Subcutaneous abdominal adipose tissue (tissue), 5 donors: ENCODE data around the gene ADAMTS17.
A peak's percentile ranks its signal among the peaks of the same experiment; 100 is the strongest.

Experiments used
- H3K27ac ChIP-seq: one replicate; pipeline ENCODE4 v1.7.0; 2013; ENCODE audit warnings: low read depth, mild to moderate bottlenecking, inconsistent platforms, low read length, moderate library complexity
- H3K27me3 ChIP-seq, 5 donors: one replicate each; pipeline ENCODE4 v1.7.0; 2013; ENCODE audit warnings: low read length in 5 of 5, inconsistent platforms in 1 of 5; ENCODE audit not compliant: control insufficient read depth in 5 of 5, insufficient read depth in 4 of 5
- H3K36me3 ChIP-seq, 5 donors: one replicate each; pipeline ENCODE4 v1.7.0; 2013; ENCODE audit warnings: low read length in 5 of 5; ENCODE audit not compliant: control insufficient read depth in 5 of 5, insufficient read depth in 5 of 5
- H3K4me1 ChIP-seq, 5 donors: one replicate each; pipeline ENCODE4 v1.7.0; 2013; ENCODE audit warnings: low read length in 5 of 5, mild to moderate bottlenecking in 3 of 5, moderate library complexity in 1 of 5; ENCODE audit not compliant: control insufficient read depth in 5 of 5, insufficient read depth in 5 of 5
- H3K4me3 ChIP-seq, 5 donors: one replicate each; pipeline ENCODE4 v1.7.0; 2013; ENCODE audit warnings: low read length in 5 of 5, low read depth in 1 of 5
- H3K9ac ChIP-seq, 5 donors: one replicate each; pipeline ENCODE4 v1.7.0; 2013; ENCODE audit warnings: low read length in 5 of 5, mild to moderate bottlenecking in 4 of 5, moderate library complexity in 3 of 5
- H3K9me3 ChIP-seq, 5 donors: one replicate each; pipeline ENCODE4 v1.7.0; 2013; ENCODE audit warnings: low read length in 5 of 5; ENCODE audit not compliant: control insufficient read depth in 5 of 5
- donor health status: healthy.
- donor health status: healthy.
- donor health status: healthy.
- donor health status: healthy.
- donor health status: healthy.

ADAMTS17 gene

DNA sequence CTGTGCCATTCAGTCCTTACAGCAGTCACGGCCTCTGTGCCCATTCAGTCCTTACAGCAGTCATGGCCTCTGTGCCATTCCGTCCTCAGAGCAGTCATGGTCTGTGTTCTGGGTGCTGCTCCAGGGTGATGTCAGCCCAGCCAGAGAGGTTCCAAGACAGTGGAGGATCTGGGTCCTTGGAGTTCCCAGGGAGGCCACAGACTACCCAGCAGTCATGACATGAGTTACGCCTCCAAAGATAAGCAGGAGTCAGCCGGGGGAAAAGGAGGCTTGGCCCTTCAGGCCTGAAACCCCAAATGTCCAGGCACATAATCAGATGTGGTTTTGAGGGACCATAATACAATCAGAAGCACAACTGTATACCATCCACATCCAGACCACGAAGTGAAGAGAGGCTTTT is 115.7 kb downstream of the ADAMTS17 start:
- Histone ChIP-seq H3K9ac (no peak overlapping the region), H3K4me3 (no peak overlapping the region), H3K27ac (no peak overlapping the region), H3K4me1 (peaks cover 0 to 5% (median 0%) of the 10 kb centered on the region in 5 donors), H3K9me3 (no peaks in the 10 kb centered on the region), H3K36me3 (no peaks in the 10 kb centered on the region), H3K27me3 (no peaks in the 10 kb centered on the region)

GRCh38 chr15:100224206-100225185 is 117.3 kb downstream of the ADAMTS17 start:
- H3K9me3 ChIP-seq: no peaks in the 10 kb centered on the region
- H3K27ac ChIP-seq: no peak overlapping the region
- H3K4me3 ChIP-seq: no peak overlapping the region
- no peaks in the 10 kb centered on the region for H3K36me3 ChIP-seq
- no peaks in the 10 kb centered on the region for H3K27me3 ChIP-seq
- H3K4me1 ChIP-seq: peaks cover 0 to 1% (median 0%) of the 10 kb centered on the region in 5 donors
- H3K9ac ChIP-seq: no peak overlapping the region

GRCh38 chr15:100222349-100222715 is 119.4 kb downstream of the ADAMTS17 start:
- H3K27ac ChIP-seq: no peak overlapping the region
- no peaks in the 10 kb centered on the region for H3K9me3 ChIP-seq
- H3K4me1 ChIP-seq: no peaks in the 10 kb centered on the region
- no peak overlapping the region for H3K9ac ChIP-seq
- no peaks in the 10 kb centered on the region for H3K36me3 ChIP-seq
- H3K27me3 ChIP-seq: no peaks in the 10 kb centered on the region
- no peak overlapping the region for H3K4me3 ChIP-seq

DNA sequence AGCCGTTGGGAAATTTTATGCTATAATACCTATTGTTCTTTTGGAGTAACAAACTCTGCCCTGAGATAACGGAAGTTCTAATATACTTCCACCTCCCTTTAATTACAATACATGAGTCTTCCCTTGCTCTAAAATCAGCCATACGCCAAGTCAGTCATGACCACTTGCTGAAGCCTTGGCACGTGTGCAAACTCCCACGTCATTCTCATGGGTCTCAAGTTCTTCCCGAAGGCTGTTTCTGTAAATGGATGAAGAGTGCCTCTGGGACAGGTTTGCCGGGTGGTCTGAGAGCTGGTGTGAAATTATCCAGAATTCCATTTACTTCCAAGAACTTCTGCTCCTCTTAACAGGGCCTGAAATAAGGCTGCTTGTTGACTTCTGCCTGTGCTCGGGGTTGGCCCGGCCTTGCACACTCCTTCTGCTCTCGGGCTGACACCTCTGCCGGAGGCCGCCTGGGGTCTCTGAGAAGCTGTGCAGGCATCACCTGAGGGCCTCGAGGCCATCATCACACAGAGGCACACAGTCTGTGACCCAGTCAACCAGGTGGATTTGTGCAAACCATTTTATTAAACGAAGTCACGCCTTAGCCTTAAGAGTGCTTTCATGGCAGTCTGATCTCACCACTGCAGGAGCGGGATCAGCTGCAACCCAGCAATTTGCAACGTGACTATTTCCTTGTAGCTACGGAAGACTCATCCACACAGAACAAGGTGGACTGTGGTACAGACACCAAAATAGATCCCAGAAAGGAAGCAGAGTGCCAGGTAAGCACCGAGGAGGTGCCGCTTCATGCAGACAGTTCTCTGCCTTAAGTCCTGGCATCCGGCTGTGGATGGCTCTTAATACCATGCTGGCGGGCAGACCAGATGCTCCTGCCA is 120.1 kb downstream of the ADAMTS17 start:
- H3K4me1 ChIP-seq: peaks cover 0 to 1% (median 0%) of the 10 kb centered on the region in 5 donors
- H3K36me3 ChIP-seq: no peaks in the 10 kb centered on the region
- no peaks in the 10 kb centered on the region for H3K9me3 ChIP-seq
- H3K27me3 ChIP-seq: no peaks in the 10 kb centered on the region
- H3K27ac ChIP-seq: no peak overlapping the region
- no peak overlapping the region for H3K4me3 ChIP-seq
- no peak overlapping the region for H3K9ac ChIP-seq

DNA sequence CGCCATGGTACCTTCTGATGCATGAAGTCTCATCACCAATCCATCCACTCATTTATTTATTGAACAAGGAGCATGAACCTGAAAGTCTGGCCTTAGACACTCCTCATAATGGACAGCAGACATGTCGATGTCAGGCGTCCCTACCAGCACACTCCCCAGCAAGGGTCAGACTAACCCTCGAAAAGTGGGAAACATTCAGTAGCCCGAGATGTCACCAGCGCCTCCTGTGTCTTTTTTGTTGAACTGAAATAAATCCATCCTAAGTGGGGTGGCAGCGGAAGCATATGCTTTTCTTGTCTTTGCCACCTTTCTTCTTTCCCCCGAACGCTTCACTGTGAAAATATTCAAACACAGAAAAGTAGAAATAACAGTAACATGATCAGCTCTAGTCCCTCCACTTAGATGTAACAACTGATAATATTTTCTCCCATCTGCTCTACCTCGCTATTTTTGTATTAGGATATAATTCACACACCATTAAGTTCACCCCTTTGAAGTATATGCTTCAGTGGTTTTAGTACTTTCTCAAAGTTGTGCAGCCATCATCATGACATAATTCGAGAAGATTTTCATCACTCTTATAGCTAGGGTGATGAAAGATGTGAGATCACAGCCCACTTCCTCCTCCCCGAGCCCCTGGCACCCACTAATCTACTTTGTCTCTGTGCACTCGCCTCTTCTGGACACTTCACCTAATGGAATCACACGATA is 121.6 kb downstream of the ADAMTS17 start:
- no peaks in the 10 kb centered on the region for H3K36me3 ChIP-seq
- H3K4me1 ChIP-seq: peaks cover 4 to 15% (median 14%) of the 10 kb centered on the region in 5 donors
- H3K9ac ChIP-seq: no peak overlapping the region
- no peaks in the 10 kb centered on the region for H3K27me3 ChIP-seq
- no peak overlapping the region for H3K27ac ChIP-seq
- no peak overlapping the region for H3K4me3 ChIP-seq
- no peaks in the 10 kb centered on the region for H3K9me3 ChIP-seq

GRCh38 chr15:100218434-100218833 is 123.3 kb downstream of the ADAMTS17 start:
- Histone ChIP-seq H3K9me3 (no peaks in the 10 kb centered on the region), H3K4me1 (peaks cover 4 to 23% (median 21%) of the 10 kb centered on the region in 5 donors), H3K27ac (no peak overlapping the region), H3K9ac (no peak overlapping the region), H3K27me3 (no peaks in the 10 kb centered on the region), H3K4me3 (no peak overlapping the region), H3K36me3 (no peaks in the 10 kb centered on the region)

DNA sequence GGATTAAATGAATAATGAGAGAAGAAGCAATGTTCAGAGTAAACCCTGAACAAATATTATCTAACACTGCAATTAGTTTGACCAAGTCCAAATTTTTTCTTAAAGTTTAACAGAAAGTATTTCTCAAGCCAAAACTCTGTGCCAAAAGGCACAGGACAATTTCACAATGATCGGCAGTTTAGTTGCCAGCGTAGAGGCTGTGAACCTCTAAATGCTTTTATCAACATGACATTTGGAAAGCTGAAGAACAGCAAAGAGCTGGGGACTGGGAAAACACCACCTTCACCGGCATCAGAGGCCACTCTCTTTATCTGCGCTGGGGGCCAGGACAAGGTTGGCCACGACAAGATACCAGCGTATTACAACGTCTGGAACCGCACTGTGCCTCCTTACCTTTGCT is 125.6 kb downstream of the ADAMTS17 start:
- Histone ChIP-seq H3K27ac (peak overlapping the region; percentile 59), H3K4me3 (peak overlapping the region in 2 of 5 donors; percentile 3 to 38), H3K36me3 (no peaks in the 10 kb centered on the region), H3K9ac (no peak overlapping the region), H3K27me3 (no peaks in the 10 kb centered on the region), H3K4me1 (peaks cover 7 to 33% (median 28%) of the 10 kb centered on the region in 5 donors), H3K9me3 (no peaks in the 10 kb centered on the region)

DNA sequence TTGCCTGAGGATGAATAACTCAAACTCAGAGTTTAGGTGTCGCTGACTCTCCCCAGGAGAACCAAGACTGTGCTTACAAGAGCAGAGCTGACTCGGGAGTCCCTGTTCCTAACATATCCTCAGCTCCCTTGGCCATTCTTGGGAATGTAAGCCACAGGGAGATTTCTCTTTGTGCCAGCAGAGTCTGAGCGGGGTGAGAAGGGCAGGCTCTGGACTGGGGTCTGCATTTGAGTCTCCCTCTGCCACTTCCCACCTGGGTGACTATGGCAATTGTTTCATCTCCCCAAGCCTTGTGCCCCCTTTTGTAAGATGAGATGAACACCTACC is 126.0 kb downstream of the ADAMTS17 start:
- Histone ChIP-seq H3K27me3 (no peaks in the 10 kb centered on the region), H3K36me3 (no peaks in the 10 kb centered on the region), H3K4me3 (peak overlapping the region in 2 of 5 donors; percentile 3 to 38), H3K4me1 (peaks cover 7 to 33% (median 28%) of the 10 kb centered on the region in 5 donors), H3K9me3 (no peaks in the 10 kb centered on the region), H3K9ac (no peak overlapping the region), H3K27ac (peak overlapping the region; percentile 59)

DNA sequence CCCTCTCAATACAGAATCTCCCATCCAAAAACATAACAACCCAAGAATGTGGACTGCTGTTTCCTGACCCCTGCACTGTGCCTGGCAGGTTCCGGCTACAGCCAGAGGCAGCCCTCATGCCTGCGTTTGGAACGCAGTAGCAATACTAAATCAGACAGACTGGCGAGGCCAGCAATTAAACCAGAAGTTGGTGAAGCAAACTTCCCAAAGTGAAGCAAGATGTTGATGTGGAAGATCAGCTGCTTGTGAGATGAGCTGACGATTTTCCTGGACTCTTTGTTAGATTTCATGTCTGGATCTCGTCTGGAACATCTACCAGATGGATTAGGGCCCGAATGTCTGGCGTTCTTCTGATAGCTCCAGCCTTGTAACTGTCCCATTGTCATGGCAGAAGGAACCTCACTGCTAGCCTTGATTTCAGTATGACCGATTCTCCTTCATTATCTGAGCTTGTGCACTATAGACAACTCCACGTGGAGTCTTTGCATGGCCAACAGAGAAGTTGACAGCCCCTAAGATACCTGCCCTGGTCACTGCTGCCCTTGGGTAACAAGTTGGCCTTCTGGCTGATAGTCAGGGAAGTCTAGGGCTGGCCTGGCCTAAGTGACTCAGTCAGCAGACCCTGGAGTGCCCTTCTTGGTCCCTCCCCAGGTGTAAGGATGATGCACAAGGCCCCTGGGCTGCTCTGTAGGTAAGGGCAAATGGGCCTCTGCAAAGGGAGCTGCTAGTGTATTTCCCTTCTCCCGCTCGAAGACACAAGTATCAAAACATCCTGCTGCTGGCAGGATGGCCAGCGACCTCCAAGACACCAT is 126.5 kb downstream of the ADAMTS17 start:
- H3K9ac ChIP-seq: no peak overlapping the region
- H3K9me3 ChIP-seq: no peaks in the 10 kb centered on the region
- H3K4me3 ChIP-seq: peak overlapping the region in 2 of 5 donors; percentile 3 to 38
- no peaks in the 10 kb centered on the region for H3K36me3 ChIP-seq
- peak overlapping the region; percentile 59 for H3K27ac ChIP-seq
- H3K4me1 ChIP-seq: peaks cover 7 to 33% (median 28%) of the 10 kb centered on the region in 5 donors
- no peaks in the 10 kb centered on the region for H3K27me3 ChIP-seq
